HEK293 (cell line): ENCODE data around the gene ITGA8.

Source experiments
- CTCF ChIP-seq: fragments of 450-650 bp; formaldehyde crosslinking; IDR thresholded peaks from 2 replicates; pipeline ENCODE4 v1.5.1; 2016; ENCODE audit warnings: missing biosample characterization, missing genetic modification characterization
- KLF10 ChIP-seq: fragments of 450-650 bp; IDR thresholded peaks from 2 replicates; pipeline ENCODE4 v1.5.1; 2018; ENCODE audit warnings: missing biosample characterization, mild to moderate bottlenecking, missing genetic modification characterization
- PRDM10 ChIP-seq: fragments of 450-650 bp; formaldehyde crosslinking; IDR thresholded peaks from 2 replicates; pipeline ENCODE4 v1.5.1; 2016; ENCODE audit warnings: missing biosample characterization, missing genetic modification characterization
- PRDM4 ChIP-seq: fragments of 450-650 bp; formaldehyde crosslinking; IDR thresholded peaks from 2 replicates; pipeline ENCODE4 v1.5.1; 2017; ENCODE audit warnings: missing biosample characterization, missing genetic modification characterization
- REST ChIP-seq: fragments of 450-650 bp; formaldehyde crosslinking; IDR thresholded peaks from 2 replicates; pipeline ENCODE4 v1.5.1; 2016; ENCODE audit warnings: missing biosample characterization, missing genetic modification characterization
- SCRT2 ChIP-seq: fragments of 450-650 bp; formaldehyde crosslinking; IDR thresholded peaks from 2 replicates; pipeline ENCODE4 v1.5.1; 2016; ENCODE audit warnings: missing biosample characterization, missing genetic modification characterization
- YY2 ChIP-seq: fragments of 450-650 bp; formaldehyde crosslinking; IDR thresholded peaks from 2 replicates; pipeline ENCODE4 v1.5.1; 2016; ENCODE audit warnings: missing biosample characterization, missing genetic modification characterization
- ZBTB17 ChIP-seq: fragments of 450-650 bp; formaldehyde crosslinking; IDR thresholded peaks from 2 replicates; pipeline ENCODE4 v1.5.1; 2016; ENCODE audit warnings: missing biosample characterization, missing genetic modification characterization
- ZBTB49 ChIP-seq: fragments of 450-650 bp; formaldehyde crosslinking; IDR thresholded peaks from 2 replicates; pipeline ENCODE4 v1.5.1; 2016; ENCODE audit warnings: missing biosample characterization, missing genetic modification characterization, low read depth
- ZFP41 ChIP-seq: fragments of 450-650 bp; formaldehyde crosslinking; IDR thresholded peaks from 2 replicates; pipeline ENCODE4 v1.5.1; 2016; ENCODE audit warnings: missing biosample characterization, missing genetic modification characterization, borderline replicate concordance
- ZNF10 ChIP-seq: fragments of 450-650 bp; formaldehyde crosslinking; IDR thresholded peaks from 2 replicates; pipeline ENCODE4 v1.5.1; 2017; ENCODE audit warnings: missing biosample characterization, missing genetic modification characterization
- ZNF155 ChIP-seq: fragments of 450-650 bp; formaldehyde crosslinking; IDR thresholded peaks from 2 replicates; pipeline ENCODE4 v1.5.1; 2016; ENCODE audit warnings: missing biosample characterization, missing genetic modification characterization
- ZNF169 ChIP-seq: fragments of 450-650 bp; formaldehyde crosslinking; IDR thresholded peaks from 2 replicates; pipeline ENCODE4 v1.5.1; 2016; ENCODE audit warnings: missing biosample characterization, missing genetic modification characterization
- ZNF2 ChIP-seq: fragments of 450-650 bp; formaldehyde crosslinking; IDR thresholded peaks from 2 replicates; pipeline ENCODE4 v1.5.1; 2016; ENCODE audit warnings: missing biosample characterization, missing genetic modification characterization
- ZNF223 ChIP-seq: fragments of 450-650 bp; formaldehyde crosslinking; IDR thresholded peaks from 2 replicates; pipeline ENCODE4 v1.5.1; 2016; ENCODE audit warnings: missing biosample characterization, missing genetic modification characterization
- ZNF248 ChIP-seq: fragments of 450-650 bp; formaldehyde crosslinking; IDR thresholded peaks from 2 replicates; pipeline ENCODE4 v1.5.1; 2017; ENCODE audit warnings: missing biosample characterization, missing genetic modification characterization
- ZNF26 ChIP-seq: fragments of 450-650 bp; formaldehyde crosslinking; IDR thresholded peaks from 2 replicates; pipeline ENCODE4 v1.5.1; 2016; ENCODE audit warnings: missing biosample characterization, missing genetic modification characterization
- ZNF350 ChIP-seq: fragments of 450-650 bp; formaldehyde crosslinking; IDR thresholded peaks from 2 replicates; pipeline ENCODE4 v1.5.0; 2017; ENCODE audit warnings: missing biosample characterization, mild to moderate bottlenecking, missing genetic modification characterization
- ZNF48 ChIP-seq: fragments of 450-650 bp; formaldehyde crosslinking; IDR thresholded peaks from 2 replicates; pipeline ENCODE4 v1.5.1; 2016; ENCODE audit warnings: missing biosample characterization, missing genetic modification characterization
- ZNF501 ChIP-seq: fragments of 450-650 bp; formaldehyde crosslinking; IDR thresholded peaks from 2 replicates; pipeline ENCODE4 v1.5.1; 2016; ENCODE audit warnings: missing biosample characterization, missing genetic modification characterization
- ZNF544 ChIP-seq: fragments of 450-650 bp; formaldehyde crosslinking; IDR thresholded peaks from 2 replicates; pipeline ENCODE4 v1.5.0; 2017; ENCODE audit warnings: missing biosample characterization, missing genetic modification characterization
- ZNF621 ChIP-seq: fragments of 450-650 bp; formaldehyde crosslinking; IDR thresholded peaks from 2 replicates; pipeline ENCODE4 v1.5.1; 2017; ENCODE audit warnings: missing biosample characterization, missing genetic modification characterization
- ZNF654 ChIP-seq: fragments of 450-650 bp; formaldehyde crosslinking; IDR thresholded peaks from 2 replicates; pipeline ENCODE4 v1.5.1; 2016; ENCODE audit warnings: low read depth, missing biosample characterization, missing genetic modification characterization
- ZNF768 ChIP-seq: fragments of 450-650 bp; formaldehyde crosslinking; IDR thresholded peaks from 2 replicates; pipeline ENCODE4 v1.5.1; 2018; ENCODE audit warnings: missing biosample characterization, mild to moderate bottlenecking, missing genetic modification characterization
- ZNF843 ChIP-seq: fragments of 450-650 bp; formaldehyde crosslinking; IDR thresholded peaks from 2 replicates; pipeline ENCODE4 v1.5.1; 2016; ENCODE audit warnings: missing biosample characterization, missing genetic modification characterization
- ZSCAN16 ChIP-seq: fragments of 450-650 bp; formaldehyde crosslinking; IDR thresholded peaks from 2 replicates; pipeline ENCODE4 v1.5.1; 2016; ENCODE audit warnings: missing biosample characterization, missing genetic modification characterization
- ZXDB ChIP-seq: fragments of 450-650 bp; formaldehyde crosslinking; IDR thresholded peaks from 2 replicates; pipeline ENCODE4 v1.5.1; 2016; ENCODE audit warnings: missing biosample characterization, missing genetic modification characterization

Gene ITGA8

GRCh38 chr10:15725603-15726002 is 5.9 kb upstream of the ITGA8 start (continued):
- TF ChIP-seq ZBTB17, result peak; percentile 60
- no peak for TF ChIP-seq ZNF155 (tag by site-specific recombination)
- TF ChIP-seq ZNF654 (tag by site-specific recombination), result peak; percentile 80
- no peak for TF ChIP-seq YY2
- no peak for TF ChIP-seq ZNF501 (tag by site-specific recombination)
- no peak for TF ChIP-seq ZBTB49 (tag by site-specific recombination)
- no peak for TF ChIP-seq PRDM4 (tag by site-specific recombination)
- TF ChIP-seq CTCF (tag by site-specific recombination), result no peak
- TF ChIP-seq ZNF26 (tag by site-specific recombination), result no peak
- no peak for TF ChIP-seq ZNF169 (tag by site-specific recombination)
- no peak for TF ChIP-seq ZNF223 (tag by site-specific recombination)
- no peak for TF ChIP-seq ZNF768 (tag by site-specific recombination)
- no peak for TF ChIP-seq ZNF621 (tag by site-specific recombination)
- TF ChIP-seq ZNF48, result no peak
- TF ChIP-seq ZNF544 (tag by site-specific recombination), result no peak
- TF ChIP-seq ZXDB, result no peak
- TF ChIP-seq ZNF350 (tag by site-specific recombination), result no peak
- no peak for TF ChIP-seq SCRT2 (tag by site-specific recombination)
- TF ChIP-seq REST, result no peak
- TF ChIP-seq PRDM10 (tag by site-specific recombination), result peak; percentile 90
- no peak for TF ChIP-seq ZNF843
- TF ChIP-seq ZNF2 (tag by site-specific recombination), result 0 out of 2 replicates have a peak, but pooled peaks have one; percentile 29
- TF ChIP-seq ZNF248 (tag by site-specific recombination), result no peak
- peak; percentile 73; the same call in 1 of the 2 replicates for TF ChIP-seq ZSCAN16 (tag by site-specific recombination)
- peak; percentile 90 for TF ChIP-seq ZNF10 (tag by site-specific recombination)
- no peak for TF ChIP-seq KLF10 (tag by site-specific recombination)
- no peak for TF ChIP-seq ZFP41 (tag by site-specific recombination)
